ENCODE measurements around the gene SHROOM3.

DNA sequence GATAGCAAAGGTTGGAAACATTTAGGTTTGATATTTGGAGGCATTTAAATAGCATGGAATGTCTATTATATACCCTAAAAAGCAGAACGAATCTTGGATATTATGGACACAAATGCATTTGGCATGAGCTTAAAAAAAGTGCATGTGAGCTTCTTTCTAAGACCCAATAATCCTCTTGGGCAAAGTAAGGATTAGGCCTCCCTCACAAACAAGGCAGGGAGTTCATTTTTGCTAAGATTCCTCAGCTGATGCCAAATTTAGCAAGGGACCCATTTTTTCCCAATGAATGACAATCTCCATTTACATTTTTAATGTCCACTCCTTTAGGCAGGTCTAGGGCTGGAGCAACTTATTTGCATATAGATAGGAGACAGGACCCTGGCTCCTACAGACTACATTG lies 263.1 kb downstream of the SHROOM3 start:
- TF ChIP-seq CTCF (IDR thresholded peaks at IDR 0.05) = no peak
- TF ChIP-seq EZH2 (IDR thresholded peaks at IDR 0.05; ENCODE audit: borderline replicate concordance, insufficient read depth, low read depth, low read length, poor library complexity, severe bottlenecking) = no peak
